HEK293 (cell line): ENCODE data around the gene NUAK1.

Source experiments
- ZFP41 ChIP-seq: fragments of 450-650 bp; formaldehyde crosslinking; IDR thresholded peaks from 2 replicates; pipeline ENCODE4 v1.5.1; 2016; ENCODE audit warnings: missing biosample characterization, missing genetic modification characterization, borderline replicate concordance
- ZNF121 ChIP-seq: fragments of 450-650 bp; formaldehyde crosslinking; IDR thresholded peaks from 2 replicates; pipeline ENCODE4 v1.5.1; 2016; ENCODE audit warnings: missing biosample characterization, missing genetic modification characterization
- ZNF175 ChIP-seq: fragments of 450-650 bp; formaldehyde crosslinking; IDR thresholded peaks from 2 replicates; pipeline ENCODE4 v1.5.1; 2016; ENCODE audit warnings: missing biosample characterization, missing genetic modification characterization
- ZNF23 ChIP-seq: fragments of 450-650 bp; formaldehyde crosslinking; IDR thresholded peaks from 2 replicates; pipeline ENCODE4 v1.5.1; 2016; ENCODE audit warnings: missing biosample characterization, missing genetic modification characterization, borderline replicate concordance
- ZNF37A ChIP-seq: fragments of 450-650 bp; IDR thresholded peaks from 2 replicates; pipeline ENCODE4 v1.5.1; 2018; ENCODE audit warnings: missing biosample characterization, missing genetic modification characterization
- ZNF416 ChIP-seq: fragments of 450-650 bp; formaldehyde crosslinking; IDR thresholded peaks from 2 replicates; pipeline ENCODE4 v1.5.1; 2016; ENCODE audit warnings: missing biosample characterization, missing genetic modification characterization
- TF ChIP-seq, protein P1 (sequence below): fragments of 450-650 bp; formaldehyde crosslinking; IDR thresholded peaks from 2 replicates; pipeline ENCODE4 v1.5.1; 2016; ENCODE audit warnings: missing biosample characterization, missing genetic modification characterization
- TF ChIP-seq, protein P2 (sequence below): fragments of 450-650 bp; formaldehyde crosslinking; IDR thresholded peaks from 2 replicates; pipeline ENCODE4 v1.5.1; 2016; ENCODE audit warnings: missing biosample characterization, missing genetic modification characterization
- TF ChIP-seq, protein P3 (sequence below): fragments of 450-650 bp; formaldehyde crosslinking; IDR thresholded peaks from 2 replicates; pipeline ENCODE4 v1.5.1; 2016; ENCODE audit warnings: missing biosample characterization, missing genetic modification characterization
- TF ChIP-seq, protein P4 (sequence below): fragments of 450-650 bp; formaldehyde crosslinking; IDR thresholded peaks from 2 replicates; pipeline ENCODE4 v1.5.1; 2016; ENCODE audit warnings: missing biosample characterization, missing genetic modification characterization

DNA sequence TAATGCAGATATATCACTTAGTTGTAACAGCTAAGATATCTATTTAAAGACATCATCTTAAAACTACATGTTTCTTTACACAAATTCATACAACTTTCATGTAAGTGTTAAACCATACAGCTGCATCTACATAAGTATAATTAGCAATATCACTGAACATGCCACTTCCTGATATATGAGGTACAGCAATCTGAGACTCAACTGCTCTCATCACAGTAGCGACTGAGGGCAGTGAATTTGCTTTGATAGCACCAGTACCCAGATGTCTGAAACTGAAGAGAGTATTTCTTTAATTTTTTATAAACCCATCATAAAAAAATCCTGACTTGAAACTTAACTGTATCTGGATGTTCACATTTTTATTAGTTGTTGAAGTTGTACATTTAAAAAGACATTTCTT lies 34.7 kb upstream of the NUAK1 start:
- no peak for TF ChIP-seq ZNF23 (tag by site-specific recombination)
- no peak for TF ChIP-seq ZFP41 (tag by site-specific recombination)
- no peak for TF ChIP-seq ZNF37A (tag by site-specific recombination)
- TF ChIP-seq, protein P1, sequence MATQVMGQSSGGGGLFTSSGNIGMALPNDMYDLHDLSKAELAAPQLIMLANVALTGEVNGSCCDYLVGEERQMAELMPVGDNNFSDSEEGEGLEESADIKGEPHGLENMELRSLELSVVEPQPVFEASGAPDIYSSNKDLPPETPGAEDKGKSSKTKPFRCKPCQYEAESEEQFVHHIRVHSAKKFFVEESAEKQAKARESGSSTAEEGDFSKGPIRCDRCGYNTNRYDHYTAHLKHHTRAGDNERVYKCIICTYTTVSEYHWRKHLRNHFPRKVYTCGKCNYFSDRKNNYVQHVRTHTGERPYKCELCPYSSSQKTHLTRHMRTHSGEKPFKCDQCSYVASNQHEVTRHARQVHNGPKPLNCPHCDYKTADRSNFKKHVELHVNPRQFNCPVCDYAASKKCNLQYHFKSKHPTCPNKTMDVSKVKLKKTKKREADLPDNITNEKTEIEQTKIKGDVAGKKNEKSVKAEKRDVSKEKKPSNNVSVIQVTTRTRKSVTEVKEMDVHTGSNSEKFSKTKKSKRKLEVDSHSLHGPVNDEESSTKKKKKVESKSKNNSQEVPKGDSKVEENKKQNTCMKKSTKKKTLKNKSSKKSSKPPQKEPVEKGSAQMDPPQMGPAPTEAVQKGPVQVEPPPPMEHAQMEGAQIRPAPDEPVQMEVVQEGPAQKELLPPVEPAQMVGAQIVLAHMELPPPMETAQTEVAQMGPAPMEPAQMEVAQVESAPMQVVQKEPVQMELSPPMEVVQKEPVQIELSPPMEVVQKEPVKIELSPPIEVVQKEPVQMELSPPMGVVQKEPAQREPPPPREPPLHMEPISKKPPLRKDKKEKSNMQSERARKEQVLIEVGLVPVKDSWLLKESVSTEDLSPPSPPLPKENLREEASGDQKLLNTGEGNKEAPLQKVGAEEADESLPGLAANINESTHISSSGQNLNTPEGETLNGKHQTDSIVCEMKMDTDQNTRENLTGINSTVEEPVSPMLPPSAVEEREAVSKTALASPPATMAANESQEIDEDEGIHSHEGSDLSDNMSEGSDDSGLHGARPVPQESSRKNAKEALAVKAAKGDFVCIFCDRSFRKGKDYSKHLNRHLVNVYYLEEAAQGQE (tag by site-specific recombination), result no peak
- TF ChIP-seq, protein P2, sequence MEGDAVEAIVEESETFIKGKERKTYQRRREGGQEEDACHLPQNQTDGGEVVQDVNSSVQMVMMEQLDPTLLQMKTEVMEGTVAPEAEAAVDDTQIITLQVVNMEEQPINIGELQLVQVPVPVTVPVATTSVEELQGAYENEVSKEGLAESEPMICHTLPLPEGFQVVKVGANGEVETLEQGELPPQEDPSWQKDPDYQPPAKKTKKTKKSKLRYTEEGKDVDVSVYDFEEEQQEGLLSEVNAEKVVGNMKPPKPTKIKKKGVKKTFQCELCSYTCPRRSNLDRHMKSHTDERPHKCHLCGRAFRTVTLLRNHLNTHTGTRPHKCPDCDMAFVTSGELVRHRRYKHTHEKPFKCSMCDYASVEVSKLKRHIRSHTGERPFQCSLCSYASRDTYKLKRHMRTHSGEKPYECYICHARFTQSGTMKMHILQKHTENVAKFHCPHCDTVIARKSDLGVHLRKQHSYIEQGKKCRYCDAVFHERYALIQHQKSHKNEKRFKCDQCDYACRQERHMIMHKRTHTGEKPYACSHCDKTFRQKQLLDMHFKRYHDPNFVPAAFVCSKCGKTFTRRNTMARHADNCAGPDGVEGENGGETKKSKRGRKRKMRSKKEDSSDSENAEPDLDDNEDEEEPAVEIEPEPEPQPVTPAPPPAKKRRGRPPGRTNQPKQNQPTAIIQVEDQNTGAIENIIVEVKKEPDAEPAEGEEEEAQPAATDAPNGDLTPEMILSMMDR (tag by site-specific recombination), result no peak
- TF ChIP-seq, protein P3, sequence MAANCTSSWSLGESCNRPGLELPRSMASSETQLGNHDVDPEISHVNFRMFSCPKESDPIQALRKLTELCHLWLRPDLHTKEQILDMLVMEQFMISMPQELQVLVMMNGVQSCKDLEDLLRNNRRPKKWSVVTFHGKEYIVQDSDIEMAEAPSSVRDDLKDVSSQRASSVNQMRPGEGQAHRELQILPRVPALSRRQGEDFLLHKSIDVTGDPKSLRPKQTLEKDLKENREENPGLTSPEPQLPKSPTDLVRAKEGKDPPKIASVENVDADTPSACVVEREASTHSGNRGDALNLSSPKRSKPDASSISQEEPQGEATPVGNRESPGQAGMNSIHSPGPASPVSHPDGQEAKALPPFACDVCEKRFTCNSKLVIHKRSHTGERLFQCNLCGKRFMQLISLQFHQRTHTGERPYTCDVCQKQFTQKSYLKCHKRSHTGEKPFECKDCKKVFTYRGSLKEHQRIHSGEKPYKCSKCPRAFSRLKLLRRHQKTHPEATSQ (tag by site-specific recombination), result no peak
- TF ChIP-seq ZNF175 (tag by site-specific recombination), result no peak
- TF ChIP-seq ZNF416, result no peak
- TF ChIP-seq, protein P4, sequence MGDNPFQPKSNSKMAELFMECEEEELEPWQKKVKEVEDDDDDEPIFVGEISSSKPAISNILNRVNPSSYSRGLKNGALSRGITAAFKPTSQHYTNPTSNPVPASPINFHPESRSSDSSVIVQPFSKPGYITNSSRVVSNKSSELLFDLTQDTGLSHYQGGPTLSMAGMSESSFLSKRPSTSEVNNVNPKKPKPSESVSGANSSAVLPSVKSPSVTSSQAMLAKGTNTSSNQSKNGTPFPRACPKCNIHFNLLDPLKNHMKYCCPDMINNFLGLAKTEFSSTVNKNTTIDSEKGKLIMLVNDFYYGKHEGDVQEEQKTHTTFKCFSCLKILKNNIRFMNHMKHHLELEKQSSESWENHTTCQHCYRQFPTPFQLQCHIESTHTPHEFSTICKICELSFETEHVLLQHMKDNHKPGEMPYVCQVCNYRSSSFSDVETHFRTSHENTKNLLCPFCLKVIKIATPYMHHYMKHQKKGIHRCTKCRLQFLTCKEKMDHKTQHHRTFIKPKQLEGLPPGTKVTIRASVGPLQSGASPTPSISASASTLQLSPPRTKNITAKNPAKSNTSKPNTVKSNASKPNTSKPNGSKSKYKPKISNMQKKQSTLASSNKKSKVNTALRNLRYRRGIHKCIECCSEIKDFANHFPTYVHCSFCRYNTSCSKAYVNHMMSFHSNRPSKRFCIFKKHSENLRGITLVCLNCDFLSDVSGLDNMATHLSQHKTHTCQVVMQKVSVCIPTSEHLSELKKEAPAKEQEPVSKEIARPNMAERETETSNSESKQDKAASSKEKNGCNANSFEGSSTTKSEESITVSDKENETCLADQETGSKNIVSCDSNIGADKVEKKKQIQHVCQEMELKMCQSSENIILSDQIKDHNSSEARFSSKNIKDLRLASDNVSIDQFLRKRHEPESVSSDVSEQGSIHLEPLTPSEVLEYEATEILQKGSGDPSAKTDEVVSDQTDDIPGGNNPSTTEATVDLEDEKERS (tag by site-specific recombination), result no peak
- no peak for TF ChIP-seq ZNF121
